GM12878 (cell line): ENCODE results near the gene TPO.

Experiments
- CEBPZ ChIP-seq: fragments of 150-350 bp; IDR thresholded peaks from 2 replicates; pipeline ENCODE4 v1.6.1; 2016; ENCODE audit warnings: low read depth, low read length
- MAX ChIP-seq: IDR thresholded peaks from 2 replicates; pipeline ENCODE4 v1.6.1; 2012; ENCODE audit warnings: low read depth, low read length, improper control_type of control experiment
- NFYA ChIP-seq: IDR thresholded peaks from 2 replicates; pipeline ENCODE4 v1.6.1; 2011; ENCODE audit warnings: low read depth, mild to moderate bottlenecking, low read length, improper control_type of control experiment, borderline replicate concordance
- POLR2A ChIP-seq: IDR thresholded peaks from 2 replicates; pipeline ENCODE4 v1.6.1; 2011; ENCODE audit warnings: low read depth, mild to moderate bottlenecking, low read length
- YY1 ChIP-seq: IDR thresholded peaks from 2 replicates; pipeline ENCODE4 v1.6.1; 2011; ENCODE audit warnings: low read depth, mild to moderate bottlenecking, low read length

- no peak for TF ChIP-seq CEBPZ
- TF ChIP-seq POLR2A = no peak
- TF ChIP-seq YY1 = no peak
- no peak for TF ChIP-seq MAX
- no peak for TF ChIP-seq NFYA
Observed at GRCh38 chr2:1582891-1583341, 169.7 kb downstream of the TPO start.
